Suprapubic skin (tissue), 3 donors: ENCODE data around the gene MOAP1.

ENCODE experiments used
- POLR2A ChIP-seq, 2 donors: fragments of 450-650 bp; IDR thresholded peaks; one replicate each; pipeline ENCODE4 v1.6.1; 2017; ENCODE audit warnings: antibody characterized with exemption in 2 of 2, mild to moderate bottlenecking in 2 of 2, moderate library complexity in 2 of 2
- TF ChIP-seq, protein P1 (sequence below), 2 donors: fragments of 200-600 bp in 1 of 2; fragments of 450-650 bp in 1 of 2; sonication (generic) in 1 of 2; IDR thresholded peaks; one replicate each; pipeline ENCODE4 v1.5.1; 2016 to 2019; ENCODE audit warnings: antibody characterized with exemption in 2 of 2, mild to moderate bottlenecking in 1 of 2, moderate library complexity in 1 of 2

DNA sequence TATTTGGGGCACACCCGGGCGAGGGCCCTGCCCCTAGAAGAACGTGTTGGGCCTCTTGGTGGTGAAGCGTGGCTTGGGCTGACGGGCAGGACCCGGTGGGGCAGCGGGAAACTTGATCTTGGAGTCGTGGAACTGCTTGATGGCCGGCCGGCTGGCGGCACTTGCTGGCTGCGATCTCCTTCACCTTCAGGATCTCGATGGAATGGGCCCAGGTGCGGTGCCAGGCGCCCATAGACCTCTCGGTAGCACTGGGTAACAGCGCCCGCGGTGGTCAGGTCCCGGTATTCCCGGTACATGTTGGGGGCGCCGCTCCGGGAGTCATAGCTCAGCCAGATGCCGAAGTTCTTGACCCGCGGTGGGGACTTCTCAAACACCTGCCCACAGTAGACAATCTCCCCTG lies 38.9 kb upstream of the MOAP1 start:
- TF ChIP-seq, protein P1, sequence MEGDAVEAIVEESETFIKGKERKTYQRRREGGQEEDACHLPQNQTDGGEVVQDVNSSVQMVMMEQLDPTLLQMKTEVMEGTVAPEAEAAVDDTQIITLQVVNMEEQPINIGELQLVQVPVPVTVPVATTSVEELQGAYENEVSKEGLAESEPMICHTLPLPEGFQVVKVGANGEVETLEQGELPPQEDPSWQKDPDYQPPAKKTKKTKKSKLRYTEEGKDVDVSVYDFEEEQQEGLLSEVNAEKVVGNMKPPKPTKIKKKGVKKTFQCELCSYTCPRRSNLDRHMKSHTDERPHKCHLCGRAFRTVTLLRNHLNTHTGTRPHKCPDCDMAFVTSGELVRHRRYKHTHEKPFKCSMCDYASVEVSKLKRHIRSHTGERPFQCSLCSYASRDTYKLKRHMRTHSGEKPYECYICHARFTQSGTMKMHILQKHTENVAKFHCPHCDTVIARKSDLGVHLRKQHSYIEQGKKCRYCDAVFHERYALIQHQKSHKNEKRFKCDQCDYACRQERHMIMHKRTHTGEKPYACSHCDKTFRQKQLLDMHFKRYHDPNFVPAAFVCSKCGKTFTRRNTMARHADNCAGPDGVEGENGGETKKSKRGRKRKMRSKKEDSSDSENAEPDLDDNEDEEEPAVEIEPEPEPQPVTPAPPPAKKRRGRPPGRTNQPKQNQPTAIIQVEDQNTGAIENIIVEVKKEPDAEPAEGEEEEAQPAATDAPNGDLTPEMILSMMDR (IDR thresholded peaks at IDR 0.05): no peak
- TF ChIP-seq POLR2A (IDR thresholded peaks at IDR 0.05): no peak
